ENCODE data around the gene SORCS3.

GRCh38 chr10:104780946-104781595, 140.0 kb downstream of the SORCS3 start:
- no peak for TF ChIP-seq CTCF (IDR thresholded peaks at IDR 0.05)
- TF ChIP-seq POLR2A (IDR thresholded peaks at IDR 0.05): no peak

All from right lobe of liver (tissue), 4 donors.